IMR-90 (cell line): ENCODE results near the gene STAT6. TPM values are rescaled to one million over a fixed set of nuclear protein-coding genes. Genes with fewer than 3 reads are reported as not detected.

Source experiments
- ATAC-seq: fragments of 200-7000 bp; cut with Tn5 transposase; 2 replicates; pipeline ENCODE4 v1.9.1; 2020; ENCODE audit warnings: low read depth, mild to moderate bottlenecking, moderate library complexity
- BruUV-seq: library from RNA; stranded (reverse); fragments of 400-500 nt; replicated peaks from 2 replicates; lab custom pipeline; 2021; lab: Mats Ljungman, UMichigan
- CTCF ChIA-PET: fragments of 300-600 bp; formaldehyde crosslinking; extraction: SDS; loops from one replicate; lab custom pipeline; 2021; ENCODE audit warnings: antibody characterized with exemption; lab: Yijun Ruan, JAX
- POLR2A ChIA-PET: fragments of 300-600 bp; sonication (Branson Sonifier 250); formaldehyde crosslinking; loops from one replicate; lab custom pipeline; 2022; ENCODE audit warnings: antibody characterized with exemption; ENCODE audit not compliant: unreplicated experiment; lab: Charles Lee
- DNase-seq: peaks from one replicate; pipeline ENCODE4 v3.0.0; 2013
- H2AFZ ChIP-seq: replicated peaks from 2 replicates; pipeline ENCODE3; 2013; ENCODE audit warnings: low read length, mild to moderate bottlenecking; ENCODE audit not compliant: poor library complexity
- H2AK5ac ChIP-seq: 2 replicates; pipeline ENCODE4 v1.6.1; 2013; ENCODE audit warnings: low read depth, low read length, inconsistent platforms
- H2AK9ac ChIP-seq: replicated peaks from 2 replicates; pipeline ENCODE3; 2013; ENCODE audit warnings: mild to moderate bottlenecking, low read depth, low read length, moderate library complexity; ENCODE audit not compliant: poor library complexity
- H2BK120ac ChIP-seq: 2 replicates; pipeline ENCODE4 v1.6.1; 2013; ENCODE audit warnings: low read depth, low read length, inconsistent platforms
- H2BK15ac ChIP-seq: 3 replicates; pipeline ENCODE4 v1.6.1; 2013; ENCODE audit warnings: low read depth, low read length, inconsistent platforms
- H2BK20ac ChIP-seq: 2 replicates; pipeline ENCODE4 v1.6.1; 2013; ENCODE audit warnings: low read depth, mild to moderate bottlenecking, inconsistent platforms, low read length, moderate library complexity
- H2BK5ac ChIP-seq: 2 replicates; pipeline ENCODE4 v1.6.1; 2013; ENCODE audit warnings: mild to moderate bottlenecking, low read depth, low read length, inconsistent platforms; ENCODE audit not compliant: poor library complexity, severe bottlenecking
- H3K14ac ChIP-seq: replicated peaks from 2 replicates; pipeline ENCODE4 v1.6.1; 2013; ENCODE audit warnings: low read depth, low read length, inconsistent platforms
- H3K18ac ChIP-seq: 2 replicates; pipeline ENCODE4 v1.6.1; 2013; ENCODE audit warnings: low read depth, low read length, control low read depth
- H3K23ac ChIP-seq: 2 replicates; pipeline ENCODE4 v1.6.1; 2013; ENCODE audit warnings: low read depth, low read length, inconsistent platforms
- H3K27ac ChIP-seq: 2 replicates; pipeline ENCODE4 v1.5.1; 2013; ENCODE audit warnings: mild to moderate bottlenecking, control low read depth, low read length; ENCODE audit not compliant: insufficient read depth
- H3K27me3 ChIP-seq: 2 replicates; pipeline ENCODE4 v1.6.1; 2013; ENCODE audit warnings: low read length; ENCODE audit not compliant: control insufficient read depth, insufficient read depth
- H3K36me3 ChIP-seq: 2 replicates; pipeline ENCODE4 v1.6.1; 2013; ENCODE audit warnings: low read length, mixed read lengths; ENCODE audit not compliant: control insufficient read depth, insufficient read depth
- H3K4ac ChIP-seq: 2 replicates; pipeline ENCODE4 v1.6.1; 2013; ENCODE audit warnings: low read depth, low read length, inconsistent platforms
- H3K4me1 ChIP-seq: 2 replicates; pipeline ENCODE4 v1.6.1; 2013; ENCODE audit warnings: low read length, mixed read lengths; ENCODE audit not compliant: control insufficient read depth, insufficient read depth
- H3K4me2 ChIP-seq: 2 replicates; pipeline ENCODE4 v1.6.1; 2013; ENCODE audit warnings: low read depth, mild to moderate bottlenecking, control low read depth, low read length, moderate library complexity
- H3K4me3 ChIP-seq: 2 replicates; pipeline ENCODE4 v1.5.1; 2013; ENCODE audit warnings: low read depth, mild to moderate bottlenecking, control low read depth, low read length, moderate library complexity; ENCODE audit not compliant: insufficient read depth
- H3K56ac ChIP-seq: 2 replicates; pipeline ENCODE4 v1.6.1; 2013; ENCODE audit warnings: low read length, inconsistent platforms; ENCODE audit not compliant: insufficient read depth; ENCODE audit errors: extremely low read depth
- H3K79me1 ChIP-seq, 2 experiments: 2 replicates each; pipeline ENCODE4 v1.6.1; 2013; ENCODE audit warnings: low read length in 2 of 2, inconsistent platforms in 1 of 2, low read depth in 1 of 2
- H3K9ac ChIP-seq: 2 replicates; pipeline ENCODE4 v1.6.1; 2013; ENCODE audit warnings: low read depth, low read length, control low read depth
- H3K9me1 ChIP-seq: 2 replicates; pipeline ENCODE4 v1.6.1; 2013; ENCODE audit warnings: low read length, inconsistent platforms; ENCODE audit not compliant: insufficient read depth
- H3K9me3 ChIP-seq: 2 replicates; pipeline ENCODE4 v1.6.1; 2013; ENCODE audit warnings: low read length; ENCODE audit not compliant: control insufficient read depth, insufficient read depth
- H4K20me1 ChIP-seq: 2 replicates; pipeline ENCODE4 v1.6.1; 2013; ENCODE audit warnings: low read length, inconsistent platforms; ENCODE audit not compliant: insufficient read depth
- H4K5ac ChIP-seq: 2 replicates; pipeline ENCODE4 v1.6.1; 2013; ENCODE audit warnings: mild to moderate bottlenecking, low read depth, low read length, control low read depth
- H4K8ac ChIP-seq, 2 experiments: 2 replicates each; pipeline ENCODE4 v1.6.1; 2013; ENCODE audit warnings: low read depth in 2 of 2, low read length in 2 of 2, control low read depth in 1 of 2, inconsistent platforms in 1 of 2
- H4K91ac ChIP-seq: 2 replicates; pipeline ENCODE4 v1.6.1; 2013; ENCODE audit warnings: low read depth, low read length, inconsistent platforms; ENCODE audit not compliant: insufficient read depth
- CEBPB ChIP-seq: IDR thresholded peaks from 2 replicates; pipeline ENCODE4 v1.6.1; 2012; ENCODE audit warnings: low read depth, low read length, improper control_type of control experiment
- CHD1 ChIP-seq: IDR thresholded peaks from 2 replicates; pipeline ENCODE4 v1.6.1; 2012; ENCODE audit warnings: low read depth, low read length, improper control_type of control experiment
- FOS ChIP-seq: fragments of 150-350 bp; IDR thresholded peaks from 2 replicates; pipeline ENCODE4 v1.6.1; 2016; ENCODE audit warnings: low read depth, low read length
- MAZ ChIP-seq: IDR thresholded peaks from 2 replicates; pipeline ENCODE4 v1.6.1; 2012; ENCODE audit warnings: low read depth, mild to moderate bottlenecking, low read length, improper control_type of control experiment, moderate library complexity, borderline replicate concordance
- MXI1 ChIP-seq: IDR thresholded peaks from 2 replicates; pipeline ENCODE4 v1.6.1; 2012; ENCODE audit warnings: low read depth, mild to moderate bottlenecking, low read length, moderate library complexity, borderline replicate concordance
- NFE2L2 ChIP-seq: fragments of 150-350 bp; IDR thresholded peaks from 2 replicates; pipeline ENCODE4 v1.6.1; 2016; ENCODE audit warnings: low read depth, mild to moderate bottlenecking, low read length
- RAD21 ChIP-seq: IDR thresholded peaks from 2 replicates; pipeline ENCODE4 v1.6.1; 2012; ENCODE audit warnings: low read length, improper control_type of control experiment
- RFX5 ChIP-seq: IDR thresholded peaks from 2 replicates; pipeline ENCODE4 v1.8.0; 2012; ENCODE audit warnings: low read depth, mild to moderate bottlenecking, low read length, moderate library complexity
- SMC3 ChIP-seq: fragments of 150-350 bp; IDR thresholded peaks from 2 replicates; pipeline ENCODE4 v1.6.1; 2016; ENCODE audit warnings: low read depth, mild to moderate bottlenecking, antibody characterized with exemption, low read length, moderate library complexity
- WGBS, 2 experiments: methylation state at CpG; one replicate each; pipeline versions ENCODE4 v1.1.5 to v1.1.7; 2013; ENCODE audit warnings: missing lambda C conversion rate in 2 of 2; ENCODE audit not compliant: insufficient read length in 1 of 2; ENCODE audit errors: extremely low coverage in 2 of 2; 5-methylcytosine and 5-hydroxymethylcytosine counted together
- dilution Hi-C: fragments of 300-500 bp; cut with HindIII; formaldehyde crosslinking; loops from one replicate; pipeline ENCODE4 v1.14.3; 2018; ENCODE audit warnings: low sequenced_read_pairs; ENCODE audit not compliant: unreplicated experiment
- in situ Hi-C: fragments of 300-500 bp; cut with MboI; formaldehyde crosslinking; loops from 3 replicates; pipeline ENCODE4 v1.14.3; 2019; ENCODE audit warnings: low sequenced_read_pairs, inconsistent platforms, mixed read lengths
- intact Hi-C: fragments of 100-400 bp; cut with micrococcal nuclease; formaldehyde crosslinking; loops from 2 replicates; pipeline ENCODE4 v1.10.0; 2022
- polyA plus RNA-seq, 3 experiments: library from polyadenylated mRNA; depleted of rRNA; stranded (reverse); fragments of >200 nt; gene quantifications; 2 replicates each; pipeline ENCODE4 v1.2.3, GENCODE V29; 2012; ENCODE audit warnings: low replicate concordance in 1 of 3
- total RNA-seq: library from RNA; depleted of rRNA; stranded (reverse); fragments of >200 nt; gene quantifications from 2 replicates; pipeline ENCODE4 v1.2.3, GENCODE V29; 2012
- TF ChIP-seq, protein P1 (sequence below): conservative IDR thresholded peaks from 2 replicates; pipeline ENCODE4 v1.5.1; 2012; ENCODE audit warnings: mild to moderate bottlenecking, low read depth, low read length, improper control_type of control experiment
- TF ChIP-seq, protein P2 (sequence below): fragments of 150-350 bp; IDR thresholded peaks from 2 replicates; pipeline ENCODE4 v1.6.1; 2017; ENCODE audit warnings: mild to moderate bottlenecking, antibody characterized with exemption, low read length, low read depth

STAT6 gene
- total and polyA plus RNA-seq, 2 of the 4 experiments (the other 2 are of a cell fraction) = 43.4 to 96.9 TPM

GRCh38 chr12:57057067-57057751 is 54.0 kb downstream of the STAT6 start:
- Histone ChIP-seq H3K9me3 (no peaks in the 10 kb centered on the region), H3K23ac (no peak overlapping the region), H4K5ac (no peak overlapping the region), H3K27ac (no peak overlapping the region), H2BK5ac (no peak overlapping the region), H2BK15ac (no peak overlapping the region), H2BK20ac (no peak overlapping the region), H4K20me1 (no peaks in the 10 kb centered on the region), H3K4ac (no peak overlapping the region), H3K56ac (no peak overlapping the region), H3K4me2 (no peak overlapping the region), H3K36me3 (peaks cover 13% of the 10 kb centered on the region), H4K91ac (no peak overlapping the region), H3K4me3 (no peak overlapping the region), H2AK9ac (no peak overlapping the region), H3K9me1 (no peaks in the 10 kb centered on the region), H2AK5ac (no peak overlapping the region), H2BK120ac (no peak overlapping the region), H3K4me1 (no peaks in the 10 kb centered on the region), H4K8ac (no peak overlapping the region), H3K9ac (no peak overlapping the region), H2AFZ (no peak overlapping the region), H3K27me3 (no peaks in the 10 kb centered on the region), H3K79me1 (no peaks in the 10 kb centered on the region), H3K18ac (no peak overlapping the region), H3K14ac (no peak overlapping the region)
- POLR2A ChIA-PET = no interaction called here
- CTCF ChIA-PET = interaction anchor here (1.2 to 1.8 kb wide), 2 partner anchors 49 to 56 kb away, joined by 4 to 7 read pairs; no protein-coding TSS in a partner anchor
- ATAC-seq = no peak
- TF ChIP-seq FOS (no peak), NFE2L2 (no peak), RFX5 (no peak), CHD1 (no peak), MXI1 (no peak), MAZ (no peak), CEBPB (no peak), RAD21 (no peak), SMC3 (no peak)
- TF ChIP-seq, protein P1, sequence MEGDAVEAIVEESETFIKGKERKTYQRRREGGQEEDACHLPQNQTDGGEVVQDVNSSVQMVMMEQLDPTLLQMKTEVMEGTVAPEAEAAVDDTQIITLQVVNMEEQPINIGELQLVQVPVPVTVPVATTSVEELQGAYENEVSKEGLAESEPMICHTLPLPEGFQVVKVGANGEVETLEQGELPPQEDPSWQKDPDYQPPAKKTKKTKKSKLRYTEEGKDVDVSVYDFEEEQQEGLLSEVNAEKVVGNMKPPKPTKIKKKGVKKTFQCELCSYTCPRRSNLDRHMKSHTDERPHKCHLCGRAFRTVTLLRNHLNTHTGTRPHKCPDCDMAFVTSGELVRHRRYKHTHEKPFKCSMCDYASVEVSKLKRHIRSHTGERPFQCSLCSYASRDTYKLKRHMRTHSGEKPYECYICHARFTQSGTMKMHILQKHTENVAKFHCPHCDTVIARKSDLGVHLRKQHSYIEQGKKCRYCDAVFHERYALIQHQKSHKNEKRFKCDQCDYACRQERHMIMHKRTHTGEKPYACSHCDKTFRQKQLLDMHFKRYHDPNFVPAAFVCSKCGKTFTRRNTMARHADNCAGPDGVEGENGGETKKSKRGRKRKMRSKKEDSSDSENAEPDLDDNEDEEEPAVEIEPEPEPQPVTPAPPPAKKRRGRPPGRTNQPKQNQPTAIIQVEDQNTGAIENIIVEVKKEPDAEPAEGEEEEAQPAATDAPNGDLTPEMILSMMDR = no peak
- TF ChIP-seq, protein P2, sequence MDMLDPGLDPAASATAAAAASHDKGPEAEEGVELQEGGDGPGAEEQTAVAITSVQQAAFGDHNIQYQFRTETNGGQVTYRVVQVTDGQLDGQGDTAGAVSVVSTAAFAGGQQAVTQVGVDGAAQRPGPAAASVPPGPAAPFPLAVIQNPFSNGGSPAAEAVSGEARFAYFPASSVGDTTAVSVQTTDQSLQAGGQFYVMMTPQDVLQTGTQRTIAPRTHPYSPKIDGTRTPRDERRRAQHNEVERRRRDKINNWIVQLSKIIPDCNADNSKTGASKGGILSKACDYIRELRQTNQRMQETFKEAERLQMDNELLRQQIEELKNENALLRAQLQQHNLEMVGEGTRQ = no peak
- no TSS peak for BruUV-seq
- WGBS, 2 experiments = no CpG with 5 or more reads among the region's 6 CpGs
- dilution Hi-C loops (no loop called here), in situ Hi-C loops (no loop called here), intact Hi-C loops (no loop called here)
- DNase-seq = no peak
